Measurements from ENCODE around the gene HS1BP3.
A peak's percentile ranks its signal among the peaks of the same experiment; 100 is the strongest.

The HS1BP3 gene

DNA sequence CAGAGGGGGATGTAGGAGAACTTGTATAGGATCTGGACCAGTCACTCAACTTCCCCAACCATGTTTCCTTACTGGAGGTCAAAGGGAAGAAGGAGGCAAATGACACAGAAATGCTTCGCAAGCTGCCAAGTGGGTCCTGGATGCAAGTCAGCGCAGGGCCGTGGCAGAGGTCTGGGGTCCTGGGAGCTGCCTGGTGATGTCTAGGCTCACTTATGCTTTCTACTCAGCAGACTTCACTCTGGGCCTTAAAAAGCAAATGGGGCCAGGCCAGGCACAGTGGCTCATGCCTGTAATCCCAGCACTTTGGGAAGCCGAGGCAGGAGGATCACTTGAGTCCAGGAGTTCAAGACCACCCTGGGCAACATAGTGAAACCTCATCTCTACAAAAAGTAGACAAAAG lies 19.9 kb downstream of the HS1BP3 start:
- no peak for DNase-seq

DNA sequence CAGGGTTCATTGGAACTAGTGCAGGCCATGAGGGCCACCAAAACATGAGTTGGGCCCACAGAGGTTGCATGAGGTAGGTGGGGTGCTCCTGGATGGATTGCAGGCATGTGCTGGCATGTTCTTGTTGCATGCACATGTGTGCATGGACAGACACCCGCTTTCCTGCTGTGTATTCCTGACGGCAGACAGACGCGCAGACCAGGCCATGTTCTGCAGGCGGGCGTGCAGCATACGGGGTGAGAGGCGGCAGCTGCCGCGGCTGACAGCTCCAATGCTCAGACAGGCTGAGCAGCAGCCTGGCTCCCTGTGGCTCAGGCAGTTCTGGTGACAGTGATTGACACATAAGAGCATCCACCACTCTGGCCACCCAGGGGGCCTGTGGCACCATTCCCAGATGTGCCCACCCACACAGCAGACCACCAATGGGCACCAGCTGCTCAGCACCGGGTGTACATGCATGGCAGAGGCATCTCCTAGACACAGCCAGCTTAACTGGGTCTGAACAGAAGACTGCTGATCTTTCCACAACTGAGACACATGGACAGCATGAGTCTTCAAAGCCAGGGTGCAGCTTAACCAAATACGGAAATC lies 21.2 kb downstream of the HS1BP3 start:
- DNase-seq, result no peak

DNA sequence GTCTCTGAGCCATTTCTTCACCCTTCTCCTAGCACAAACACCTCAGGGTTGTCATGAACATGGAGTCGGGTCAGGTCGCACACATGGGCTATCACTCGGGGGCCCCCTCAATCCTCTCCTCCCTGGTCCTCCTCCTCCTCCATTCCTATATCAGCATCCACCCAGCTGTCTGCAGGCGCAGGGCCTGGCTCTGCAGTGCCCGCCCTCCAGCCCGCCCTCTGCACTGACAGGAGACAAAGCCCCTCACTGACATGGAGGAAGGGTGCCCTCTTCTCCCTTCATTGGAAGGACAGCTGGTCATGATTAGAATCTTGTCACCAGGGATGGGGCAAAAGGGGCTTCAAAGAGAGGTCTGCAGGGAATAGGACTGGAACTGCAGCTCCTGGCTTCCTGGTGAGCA lies 21.7 kb downstream of the HS1BP3 start:
- DNase-seq, result no peak

DNA sequence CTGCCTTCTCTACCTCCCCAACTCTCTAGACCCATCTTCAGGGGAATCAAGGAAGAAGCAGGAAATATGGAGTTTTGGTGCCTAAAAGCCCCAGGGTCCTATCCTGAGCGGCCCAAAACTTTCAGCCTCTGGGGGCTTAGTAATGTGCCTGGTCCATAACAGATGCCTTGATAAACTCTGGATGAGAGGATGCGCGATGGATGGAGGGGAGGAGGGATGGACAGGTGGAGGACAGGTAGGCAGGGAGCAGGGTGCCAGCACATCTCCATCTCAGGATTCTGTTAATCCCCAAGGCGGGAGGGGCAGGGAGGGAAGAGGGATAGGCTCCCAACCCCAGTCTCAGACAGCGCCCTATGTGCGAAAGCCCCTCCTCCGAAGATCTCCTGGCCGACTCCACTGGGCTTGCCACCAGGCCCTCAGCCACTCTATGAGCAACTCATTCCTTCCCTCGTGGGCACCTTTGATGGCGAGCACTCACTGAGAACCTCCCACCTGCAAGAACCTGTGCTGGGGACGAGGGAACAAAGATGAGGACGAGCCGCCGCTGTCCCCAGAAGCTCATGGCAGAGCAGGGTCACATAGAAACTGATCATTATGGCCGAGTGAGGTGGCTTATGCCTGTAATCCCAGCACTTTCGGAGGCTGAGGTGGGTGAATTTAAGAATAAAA lies 23.1 kb downstream of the HS1BP3 start:
- no peak for DNase-seq

DNA sequence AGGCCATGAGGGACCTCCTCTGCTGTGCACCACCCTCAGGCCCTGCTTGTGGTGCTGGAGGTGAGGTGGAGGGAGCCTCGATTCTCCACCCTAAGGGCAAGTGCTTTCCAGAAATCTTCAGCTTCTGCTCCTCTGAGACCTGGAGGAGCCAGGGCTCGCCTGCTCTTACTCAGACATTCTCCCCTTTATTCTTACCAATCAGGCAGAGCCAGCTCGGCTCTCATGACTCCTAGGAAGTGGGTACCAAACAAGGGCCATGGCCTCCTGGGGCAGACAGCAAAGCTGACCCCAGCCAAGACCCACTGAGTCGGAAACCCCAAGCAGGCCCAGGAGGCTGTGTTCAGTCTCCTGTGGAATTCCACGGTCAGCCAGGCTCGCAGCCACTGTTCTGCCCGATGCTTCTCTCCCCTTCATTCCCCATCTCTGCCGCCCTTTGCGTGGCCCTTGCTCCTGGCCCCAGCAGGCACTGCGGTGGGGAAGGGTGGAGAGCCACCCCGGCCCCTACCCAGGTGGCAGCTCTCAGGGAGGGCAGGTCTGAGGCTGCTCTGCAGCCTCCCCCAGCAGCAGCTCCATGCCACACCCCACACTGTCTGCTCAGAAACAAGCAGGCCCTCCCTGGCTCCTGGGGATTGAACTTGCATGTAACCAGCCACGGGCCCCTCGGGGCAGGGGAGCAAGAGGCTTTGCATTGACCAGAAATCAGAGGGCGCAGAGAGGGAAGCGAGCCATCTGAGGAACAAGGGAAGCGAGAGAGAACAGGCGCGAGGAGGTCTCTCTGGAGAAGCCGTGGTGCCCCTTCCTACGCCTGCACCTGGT lies 24.0 kb downstream of the HS1BP3 start:
- peak; percentile 56 for DNase-seq

DNA sequence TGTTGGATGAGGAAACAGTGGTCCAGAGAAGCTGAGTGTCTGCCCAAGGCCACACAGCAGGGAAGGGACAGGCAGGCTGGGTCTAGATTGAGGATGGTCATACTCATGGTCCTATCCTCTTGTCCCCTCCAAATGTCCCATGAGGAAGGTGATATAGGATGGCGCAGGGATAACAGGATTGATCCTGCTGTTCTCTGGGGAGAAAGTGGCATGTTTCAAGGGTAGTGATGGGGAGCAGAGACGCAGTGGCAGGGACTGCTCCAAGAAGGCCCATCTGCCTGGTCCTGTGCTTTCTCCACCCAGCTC lies 24.6 kb downstream of the HS1BP3 start:
- DNase-seq, result no peak

DNA sequence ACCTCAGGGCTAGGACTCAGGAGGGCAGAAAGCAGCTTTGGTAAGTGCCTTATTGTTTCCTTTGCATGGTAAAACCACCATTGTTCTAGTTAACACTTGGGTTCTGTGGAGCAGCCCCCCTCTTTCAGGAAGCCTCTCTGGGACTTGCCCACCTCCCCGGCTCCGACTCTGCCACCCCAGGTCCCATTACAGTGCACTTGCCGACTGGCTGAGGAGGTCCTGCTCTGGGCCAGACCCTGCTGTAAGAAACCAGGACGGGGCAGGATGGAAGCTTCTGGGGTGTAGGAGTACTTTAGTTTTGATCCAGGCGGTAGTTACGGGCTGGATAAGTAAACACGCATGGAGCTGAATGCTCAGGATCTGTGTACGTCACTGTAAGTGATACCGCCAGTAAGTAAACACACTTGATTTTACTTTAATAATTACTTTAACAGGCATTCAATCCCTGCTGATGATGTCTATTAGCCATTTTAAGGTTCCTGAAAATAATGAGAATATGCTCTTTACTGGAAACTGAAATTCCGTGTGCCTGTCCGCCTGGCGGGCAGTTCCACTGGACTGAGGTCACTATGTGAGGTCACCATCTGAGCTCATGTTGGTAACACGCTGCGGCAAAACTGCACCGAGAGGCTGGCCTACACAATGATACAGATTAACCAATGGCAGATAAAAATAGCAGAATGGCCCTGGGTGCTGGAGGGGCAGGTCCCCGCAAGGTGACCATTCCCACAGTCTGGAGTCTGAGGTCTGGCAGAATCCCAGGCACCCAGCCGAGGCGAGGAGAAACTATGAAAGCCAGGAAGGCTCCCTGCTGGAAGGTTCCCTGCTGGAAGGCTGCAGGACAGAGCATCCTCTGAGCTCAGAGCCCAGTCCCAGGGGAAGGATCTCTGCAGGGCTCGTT lies 25.2 kb downstream of the HS1BP3 start:
- DNase-seq, result no peak

DNA sequence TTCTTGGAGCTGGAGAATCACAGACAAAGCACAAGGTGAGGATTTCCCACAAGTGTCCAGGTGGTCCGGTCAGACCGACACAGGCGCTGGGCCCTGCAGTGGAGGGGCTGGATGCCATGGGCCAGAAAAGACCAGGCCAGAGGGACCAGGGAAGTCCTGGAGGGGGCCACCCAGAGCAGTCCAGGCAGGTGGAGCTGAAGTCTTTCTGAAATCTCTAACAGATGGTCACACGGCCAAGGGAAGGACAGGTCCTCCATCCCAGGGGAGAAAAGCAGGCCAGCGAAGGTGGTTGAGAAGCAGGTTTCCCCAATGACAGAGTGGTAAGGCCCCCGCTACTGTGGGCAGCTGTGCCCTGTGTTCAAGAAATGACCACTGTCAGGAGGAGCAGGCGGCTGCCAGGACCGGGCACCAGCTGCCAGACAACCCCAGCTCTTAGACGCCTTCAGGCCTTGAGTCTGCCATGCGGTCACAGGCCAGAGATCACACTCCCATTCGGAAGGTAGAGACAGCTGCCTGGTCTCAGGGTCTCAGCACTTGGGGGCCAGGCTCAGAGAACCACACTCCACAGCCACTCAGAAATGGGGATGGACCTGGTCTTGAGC lies 25.9 kb downstream of the HS1BP3 start:
- no peak for DNase-seq

DNA sequence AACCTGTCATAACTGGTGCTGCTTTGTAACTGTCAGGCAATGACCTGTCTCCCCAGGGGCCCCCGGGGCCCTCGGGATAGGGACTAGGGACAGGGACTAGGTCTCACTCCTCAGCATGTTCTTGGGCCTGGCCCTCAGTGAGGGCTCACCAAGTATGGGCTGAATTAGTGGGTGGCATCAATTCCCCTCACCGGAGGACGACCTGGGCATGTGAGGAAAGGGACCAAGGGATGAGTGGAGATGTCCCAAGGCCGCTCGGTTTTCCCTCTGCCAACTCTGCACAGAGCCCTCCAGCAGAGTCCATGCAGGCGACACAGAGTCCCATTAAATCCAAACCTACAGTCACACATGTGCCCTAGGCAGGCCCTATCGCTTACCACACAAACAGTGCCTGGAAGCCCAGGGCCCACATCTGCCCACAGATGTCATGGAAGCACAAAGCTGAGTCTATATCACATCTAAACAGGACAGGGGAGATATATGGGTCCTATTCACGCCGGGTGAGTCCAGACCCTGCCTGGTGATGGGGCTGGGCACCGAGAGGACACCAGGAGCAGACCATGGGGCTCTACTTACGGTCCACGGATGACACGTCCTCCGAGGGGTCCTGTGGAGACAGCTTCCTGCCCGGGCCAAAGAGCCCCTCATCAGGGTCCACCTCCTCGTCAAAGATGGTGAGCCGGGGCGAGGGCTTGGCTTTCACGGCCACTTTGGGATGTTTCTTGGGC lies 26.6 kb downstream of the HS1BP3 start:
- DNase-seq, result no peak

DNA sequence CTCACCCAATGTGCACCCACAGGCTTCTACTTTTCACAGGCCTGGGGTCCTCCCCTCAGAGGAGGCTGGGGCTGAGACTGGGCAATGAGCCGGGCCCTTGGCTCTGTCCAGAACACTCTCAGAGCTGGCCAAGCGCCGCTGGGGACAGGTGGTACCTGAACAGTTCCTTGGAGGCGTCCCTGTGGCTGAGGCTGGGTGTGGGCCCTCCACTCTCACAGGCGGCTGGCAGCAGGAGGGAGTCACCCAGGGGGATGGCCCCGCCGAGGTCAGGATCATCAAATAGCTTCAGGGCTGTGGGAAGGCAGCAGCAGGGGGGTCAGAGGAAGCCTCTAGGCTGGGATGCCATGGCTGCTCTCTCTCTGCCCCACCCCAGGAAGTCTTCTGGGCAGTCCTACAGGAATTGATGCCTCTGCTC lies 27.1 kb downstream of the HS1BP3 start:
- DNase-seq, result no peak

DNA sequence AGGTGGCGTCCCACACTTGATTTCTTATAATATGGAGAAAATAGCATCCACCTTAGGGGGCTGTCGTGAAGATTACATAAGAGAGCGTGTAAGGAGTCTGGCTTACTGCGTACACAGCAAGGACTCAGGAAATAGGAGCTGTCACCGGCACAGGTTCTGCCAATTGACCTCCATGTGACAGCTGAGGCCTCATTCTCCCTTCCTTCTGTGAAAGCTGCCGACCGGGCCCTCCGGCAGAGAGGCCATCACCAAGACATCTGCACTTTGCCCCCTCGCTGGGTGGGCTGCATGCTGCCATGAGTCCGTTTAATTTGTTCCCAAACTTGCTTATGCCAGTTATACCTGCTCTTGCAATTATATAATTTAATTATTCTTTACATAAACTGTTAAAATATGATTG lies 27.7 kb downstream of the HS1BP3 start:
- no peak for DNase-seq

DNA sequence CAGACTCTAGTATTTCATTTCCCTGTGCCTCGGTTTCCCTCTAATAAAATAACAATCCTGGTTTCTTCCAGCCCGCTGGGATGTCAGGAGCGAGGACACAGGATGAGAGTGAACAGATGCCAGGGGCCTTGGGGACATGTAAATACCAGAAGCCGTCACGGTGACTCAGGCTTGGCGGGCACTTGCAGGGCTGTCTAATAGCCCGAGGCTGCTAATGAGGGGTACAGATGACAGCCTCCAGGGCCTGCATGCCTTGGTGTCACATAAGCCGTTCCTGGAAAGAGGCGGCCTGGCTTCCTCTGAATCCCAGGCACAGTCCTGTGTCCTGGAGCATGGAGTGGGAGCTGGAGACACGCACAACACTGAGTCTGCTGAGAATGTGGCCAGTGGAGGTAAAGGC lies 28.2 kb downstream of the HS1BP3 start:
- no peak for DNase-seq

DNA sequence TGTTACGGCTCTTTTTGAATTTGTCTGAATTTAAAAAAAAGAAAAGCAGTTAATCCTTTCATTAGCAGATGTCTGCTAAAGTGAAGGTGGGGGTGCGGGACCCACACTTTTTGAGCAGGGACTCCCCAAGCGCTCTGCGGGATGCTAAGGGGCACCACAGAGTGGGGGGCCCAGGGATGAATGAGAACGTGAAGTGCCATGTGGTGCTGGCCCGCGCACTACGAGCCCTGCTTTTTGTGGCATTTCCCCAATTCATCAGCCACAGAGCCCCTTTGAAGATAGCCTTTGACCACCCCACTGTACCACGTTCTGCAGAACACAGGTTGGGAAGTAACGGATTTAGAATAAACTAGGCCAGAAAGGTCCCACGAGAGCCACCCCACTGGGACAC lies 28.6 kb downstream of the HS1BP3 start:
- no peak for DNase-seq

DNA sequence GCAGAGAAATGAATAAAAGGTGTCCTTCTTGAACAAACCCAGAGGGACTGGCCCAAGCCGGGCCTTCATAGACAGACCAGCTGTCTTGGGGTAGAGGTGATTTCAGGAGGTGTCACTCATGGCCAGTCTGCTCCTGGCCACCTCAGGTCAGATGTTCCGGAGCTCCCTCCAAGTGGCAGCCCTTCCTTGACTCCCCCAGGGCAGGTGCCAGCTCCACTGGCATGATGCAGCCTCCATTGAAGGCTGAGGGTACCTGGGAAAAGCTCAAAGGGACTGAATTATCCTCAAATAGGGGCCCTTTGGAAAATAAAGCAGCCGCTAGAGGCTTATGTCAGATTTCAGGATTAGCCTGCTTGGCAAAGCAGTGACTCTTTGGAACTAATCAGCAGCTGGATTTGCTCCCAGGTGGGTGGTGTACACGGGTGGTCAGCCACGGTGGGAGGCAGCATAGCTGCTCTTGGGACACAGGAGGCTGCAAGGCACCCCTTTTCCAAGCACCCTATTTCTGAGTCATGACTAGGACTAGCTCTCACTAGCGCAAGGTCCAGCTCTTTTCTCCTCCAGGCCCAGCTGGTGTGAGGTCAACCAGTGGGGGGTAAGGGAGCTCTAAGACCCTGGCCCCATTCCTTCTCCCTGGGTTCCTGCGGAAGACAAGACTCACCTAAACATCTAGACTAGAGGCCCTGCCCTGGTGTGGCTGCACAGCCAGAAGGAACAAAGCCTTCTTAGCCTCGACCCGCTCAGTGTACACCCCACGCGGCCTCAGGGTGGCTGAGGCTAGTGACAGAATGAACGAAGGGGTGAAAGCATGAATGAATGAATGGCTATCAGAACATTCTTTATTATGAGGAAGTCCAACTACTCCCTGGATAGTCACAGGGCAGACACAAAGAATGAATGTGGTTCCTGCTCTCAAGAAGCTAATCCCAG lies 29.3 kb downstream of the HS1BP3 start:
- no peak for DNase-seq

DNA sequence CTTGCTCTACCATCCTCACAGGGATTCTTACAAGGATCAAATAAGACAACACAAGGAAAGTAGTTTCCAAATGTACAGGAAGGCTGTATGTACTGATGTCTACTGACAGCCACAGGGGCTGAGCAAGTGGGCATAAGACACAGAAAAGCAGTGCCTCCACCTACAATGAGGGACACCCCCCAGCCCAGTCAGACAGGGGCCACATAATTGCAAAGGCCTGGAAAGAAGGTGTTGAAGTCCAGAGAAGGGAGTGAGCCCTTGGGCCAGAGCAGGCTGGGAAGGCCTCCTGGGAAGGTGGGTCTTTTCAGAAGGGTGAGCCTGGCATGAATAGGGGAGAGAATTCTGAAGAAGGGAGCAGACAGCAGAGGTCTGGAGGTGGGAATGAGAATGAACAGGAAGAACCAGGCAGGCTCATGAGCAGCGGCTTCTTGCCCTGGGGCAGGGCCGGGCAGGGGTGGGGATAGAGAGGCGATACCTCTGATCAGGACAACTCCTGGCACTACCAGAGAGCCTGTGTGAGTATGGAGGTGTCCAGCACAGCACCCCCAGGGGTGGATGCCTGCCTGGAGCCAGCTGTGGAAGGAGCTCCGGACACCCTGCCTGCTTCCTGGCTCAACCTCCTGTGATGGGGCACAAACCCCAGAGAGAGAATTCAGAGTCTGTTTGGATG lies 30.1 kb downstream of the HS1BP3 start:
- DNase-seq, result no peak

DNA sequence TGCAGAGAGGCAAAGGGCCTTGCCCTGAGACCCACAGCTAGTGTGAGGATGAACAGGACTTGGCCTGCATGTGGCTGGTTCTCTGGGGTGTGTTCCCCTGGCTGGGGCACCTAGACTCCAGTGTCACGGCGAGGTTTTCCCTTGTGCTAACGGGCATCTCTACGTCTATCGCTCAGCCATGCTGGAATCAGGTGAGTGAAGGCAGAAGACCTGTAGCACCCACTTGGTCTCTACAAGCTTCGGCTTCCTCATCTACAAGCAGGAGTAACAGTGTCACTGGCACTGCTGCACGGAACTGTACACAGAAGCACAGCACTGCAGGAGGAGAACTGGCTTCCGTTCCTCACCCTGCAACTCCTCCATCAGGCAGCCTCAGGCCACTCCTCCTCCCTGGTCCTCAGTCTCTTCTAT lies 30.6 kb downstream of the HS1BP3 start:
- DNase-seq, result no peak

DNA sequence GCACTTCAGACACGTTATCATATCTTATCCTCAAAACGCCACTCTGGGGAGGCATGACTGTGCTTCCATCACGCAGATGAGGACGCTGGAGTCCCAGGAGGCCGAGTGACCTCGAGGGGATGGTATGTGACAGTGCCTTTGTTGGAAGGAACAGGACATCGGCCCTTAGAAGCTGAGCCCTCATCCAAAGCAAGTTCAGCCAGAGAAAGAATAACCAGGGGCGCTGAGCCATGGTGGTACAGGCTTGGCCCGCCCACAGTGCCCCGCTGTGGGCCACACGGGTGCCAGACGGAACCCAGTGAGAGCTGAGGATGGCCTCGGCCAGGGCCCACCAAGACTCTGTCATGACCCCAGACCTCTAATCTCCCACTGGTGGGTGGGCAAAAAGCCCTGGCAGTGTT lies 31.3 kb downstream of the HS1BP3 start:
- no peak for DNase-seq

DNA sequence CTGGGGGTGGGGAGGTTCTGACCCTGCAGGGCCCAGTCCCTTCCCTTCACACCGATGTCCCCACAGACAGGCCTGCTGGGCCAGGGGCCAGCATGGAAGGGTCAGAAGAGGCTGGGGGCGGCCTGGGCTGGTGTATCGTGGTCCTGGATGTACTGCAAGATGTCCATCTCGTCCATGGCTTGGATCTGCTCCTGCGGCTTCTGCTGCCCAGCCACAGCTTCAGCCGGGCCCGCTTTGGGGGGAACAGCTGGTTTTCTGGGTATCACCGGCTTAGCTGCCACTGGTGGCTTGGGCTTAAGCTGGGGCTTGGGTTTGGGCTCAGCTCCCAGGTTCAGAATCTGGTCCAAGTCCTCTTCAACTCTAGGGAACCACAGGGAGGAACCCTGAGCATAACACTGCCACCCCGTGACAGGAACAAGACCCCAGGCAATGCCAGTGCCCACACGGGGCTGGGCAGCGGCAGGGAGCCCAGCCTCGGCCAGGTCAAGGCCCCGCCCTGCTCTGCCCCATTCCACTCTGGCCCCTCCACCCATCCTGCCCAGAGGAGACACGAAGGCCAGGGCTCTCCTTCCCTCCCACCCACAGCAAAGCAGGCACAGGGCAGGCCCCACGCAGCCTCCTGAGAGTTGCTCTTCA lies 31.9 kb downstream of the HS1BP3 start:
- no peak for DNase-seq

DNA sequence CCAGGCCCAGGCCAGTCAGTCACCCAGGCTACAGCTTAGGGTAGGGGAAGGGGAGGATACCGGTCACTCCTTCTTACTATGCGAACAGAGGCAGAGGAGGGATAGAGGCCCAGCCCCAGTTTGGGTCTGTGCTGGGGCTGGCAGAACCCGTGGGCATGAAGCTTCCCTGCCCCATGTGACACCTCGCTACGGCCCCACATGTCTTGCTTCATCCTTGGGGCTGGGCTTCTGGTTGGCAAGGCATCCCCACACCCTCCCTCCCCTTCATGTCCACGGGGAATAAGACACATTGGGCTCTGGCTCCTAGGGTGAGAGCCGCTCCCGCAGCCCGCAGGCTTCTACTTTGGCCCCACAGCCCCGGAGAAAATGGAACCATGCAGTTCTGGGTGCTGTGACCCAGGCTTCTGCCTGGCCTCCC lies 32.4 kb downstream of the HS1BP3 start:
- DNase-seq, result no peak

Measured in right kidney (tissue), 1 donor.